H7 (cell line): Measurements from ENCODE around the gene TRPV6. TPM values are rescaled to one million over a fixed set of nuclear protein-coding genes. Genes with fewer than 3 reads are reported as not detected.

Source experiments
- DNase-seq: peaks from one replicate; pipeline ENCODE4 v3.0.0; 2012
- H3K27me3 ChIP-seq: 2 replicates; pipeline ENCODE4 v1.6.0; 2011; ENCODE audit warnings: mild to moderate bottlenecking, low read length; ENCODE audit not compliant: control insufficient read depth, insufficient read depth
- H3K36me3 ChIP-seq: replicated peaks from 2 replicates; pipeline ENCODE4 v1.5.1; 2011; ENCODE audit warnings: low read length; ENCODE audit not compliant: control insufficient read depth, insufficient read depth
- H3K4me3 ChIP-seq: 2 replicates; pipeline ENCODE4 v1.5.1; 2011; ENCODE audit warnings: low read depth, mild to moderate bottlenecking, control low read depth, low read length, moderate library complexity; ENCODE audit not compliant: insufficient read depth
- total RNA-seq: library from RNA; depleted of rRNA; stranded (reverse); fragments of >200 nt; shearing (Covaris generic); gene quantifications from 2 replicates; pipeline ENCODE4 v1.2.3, GENCODE V29; 2014

The TRPV6 gene
- total RNA-seq, 1 experiment from 2014 or later, result 0.17 TPM

DNA sequence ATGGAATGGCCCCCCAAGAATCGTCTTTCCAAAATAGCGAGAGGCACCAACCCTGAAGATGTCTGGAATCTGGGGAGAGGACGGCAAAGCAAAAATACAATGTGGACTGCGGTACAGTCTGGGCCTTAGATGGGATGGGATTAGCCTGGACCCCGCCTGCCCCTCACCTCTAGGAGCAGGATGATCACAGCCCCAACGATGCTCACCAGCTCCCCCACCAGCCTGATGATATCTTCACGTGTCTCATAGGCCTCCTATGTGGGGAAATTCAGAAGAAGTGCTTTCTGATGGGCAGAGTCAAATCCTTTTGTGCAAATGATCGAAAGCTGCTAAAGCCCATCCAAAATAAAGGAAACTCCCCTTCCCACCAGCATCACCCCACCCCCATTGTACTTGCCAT, 29.8 kb upstream of the TRPV6 start:
- Histone ChIP-seq H3K36me3 (no peaks in the 10 kb centered on the region), H3K4me3 (no peak overlapping the region), H3K27me3 (no peaks in the 10 kb centered on the region)
- DNase-seq, result no peak

DNA sequence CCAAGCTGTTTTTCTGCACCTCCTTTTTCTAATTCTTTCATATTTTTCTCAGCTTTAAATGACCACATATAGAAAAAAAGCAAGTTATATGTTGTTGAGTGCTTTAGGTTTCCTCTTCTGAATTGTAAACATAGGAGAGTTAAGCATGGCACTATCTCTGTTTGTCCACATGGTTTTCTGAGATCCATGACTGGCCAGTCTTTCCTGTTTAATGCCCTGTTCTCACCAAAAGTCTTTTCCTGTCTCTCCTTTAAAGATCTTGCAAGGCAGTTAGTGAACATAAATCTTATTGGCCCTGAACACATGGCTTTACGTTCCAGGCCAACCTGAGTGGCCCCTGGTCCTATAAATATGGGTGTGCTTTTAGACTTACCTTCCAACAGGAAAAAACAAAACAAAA, 28.6 kb upstream of the TRPV6 start:
- DNase-seq, result no peak
- no peaks in the 10 kb centered on the region for H3K27me3 ChIP-seq
- no peak overlapping the region for H3K4me3 ChIP-seq
- no peaks in the 10 kb centered on the region for H3K36me3 ChIP-seq

DNA sequence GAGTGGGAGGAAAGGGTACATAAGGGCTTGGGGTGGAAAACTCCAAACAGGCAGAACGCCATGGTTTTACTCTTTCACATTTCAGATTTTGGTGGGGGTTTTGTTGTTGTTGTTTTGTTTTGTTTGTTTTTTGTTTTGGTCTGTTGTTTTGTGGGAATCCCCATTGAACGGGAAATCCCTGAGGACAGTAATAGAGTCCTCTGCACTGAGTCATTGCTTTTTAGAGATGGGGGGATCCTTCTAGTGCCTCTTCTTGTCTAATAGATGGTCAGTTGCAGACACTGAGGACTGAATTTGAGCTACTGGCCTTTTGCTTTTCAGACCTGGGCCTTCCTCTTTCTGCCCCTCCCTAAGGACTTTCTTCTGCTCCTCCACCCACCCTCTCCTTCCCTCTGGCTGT, 28.0 kb upstream of the TRPV6 start:
- DNase-seq, result no peak
- Histone ChIP-seq H3K4me3 (no peak overlapping the region), H3K27me3 (no peaks in the 10 kb centered on the region), H3K36me3 (no peaks in the 10 kb centered on the region)

GRCh38 chr7:142913051-142913450, 27.5 kb upstream of the TRPV6 start:
- Histone ChIP-seq H3K4me3 (no peak overlapping the region), H3K27me3 (no peaks in the 10 kb centered on the region), H3K36me3 (no peaks in the 10 kb centered on the region)
- no peak for DNase-seq

GRCh38 chr7:142910481-142910880, 24.9 kb upstream of the TRPV6 start:
- no peaks in the 10 kb centered on the region for H3K36me3 ChIP-seq
- no peaks in the 10 kb centered on the region for H3K27me3 ChIP-seq
- no peak overlapping the region for H3K4me3 ChIP-seq
- DNase-seq, result no peak

- H3K27me3 ChIP-seq, result no peaks in the 10 kb centered on the region
- H3K36me3 ChIP-seq, result no peaks in the 10 kb centered on the region
- no peak for DNase-seq
- H3K4me3 ChIP-seq, result no peak overlapping the region
These were observed 24.5 kb upstream of the TRPV6 start for GRCh38 chr7:142910031-142910433.

DNA sequence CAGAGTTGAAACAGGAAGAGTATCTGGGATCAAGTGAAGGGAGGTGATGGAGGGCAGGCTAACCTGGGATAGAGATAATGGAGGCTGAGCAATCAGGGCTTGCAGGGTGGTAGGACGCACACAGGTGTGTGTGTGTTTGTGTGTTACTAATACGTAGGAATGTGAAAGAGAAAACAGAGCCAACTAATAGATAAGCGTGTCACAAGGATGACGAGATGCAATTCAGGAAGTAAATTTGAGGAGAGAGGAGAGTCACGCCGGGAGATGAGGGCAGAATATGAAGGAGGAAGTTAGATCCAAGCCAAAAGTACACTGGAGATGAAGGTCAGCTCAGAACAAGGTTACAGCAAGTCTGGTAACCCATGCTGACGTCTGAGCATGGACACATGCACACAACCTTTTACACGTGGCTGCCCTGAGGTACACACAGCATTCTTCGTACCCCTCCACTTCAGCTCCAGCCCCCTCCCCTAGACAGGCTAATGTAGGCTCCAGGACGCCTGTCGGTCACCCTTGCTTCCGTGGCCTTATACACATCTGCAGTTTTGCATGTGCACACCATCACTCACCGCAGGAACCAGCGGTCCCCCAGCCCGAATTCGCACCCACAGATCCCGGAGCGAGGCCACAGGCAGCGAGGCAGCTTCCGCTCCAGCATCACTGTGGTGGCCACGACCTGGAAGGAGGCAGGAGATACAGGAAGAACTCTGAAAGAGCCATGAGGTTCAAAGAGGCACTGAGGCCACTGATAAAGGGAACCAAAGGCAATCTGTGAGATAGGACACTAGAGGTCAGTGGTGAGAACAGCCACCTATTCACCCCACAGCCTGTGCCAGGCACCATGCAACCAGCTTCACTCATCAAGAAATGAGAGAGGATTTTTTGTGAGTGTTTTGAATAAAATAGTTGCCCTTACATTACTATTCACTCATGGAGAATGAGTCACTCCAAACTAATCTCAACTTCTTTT, 23.7 kb upstream of the TRPV6 start:
- no peaks in the 10 kb centered on the region for H3K36me3 ChIP-seq
- H3K4me3 ChIP-seq, result no peak overlapping the region
- no peaks in the 10 kb centered on the region for H3K27me3 ChIP-seq
- peak; percentile 70 for DNase-seq

- Histone ChIP-seq H3K36me3 (no peaks in the 10 kb centered on the region), H3K27me3 (no peaks in the 10 kb centered on the region), H3K4me3 (no peak overlapping the region)
- no peak for DNase-seq
These were observed 22.7 kb upstream of the TRPV6 start for GRCh38 chr7:142908290-142908689.

GRCh38 chr7:142906643-142907042, 21.1 kb upstream of the TRPV6 start:
- no peaks in the 10 kb centered on the region for H3K36me3 ChIP-seq
- H3K4me3 ChIP-seq, result no peak overlapping the region
- DNase-seq, result no peak
- no peaks in the 10 kb centered on the region for H3K27me3 ChIP-seq

- no peak for DNase-seq
- H3K4me3 ChIP-seq, result no peak overlapping the region
- no peaks in the 10 kb centered on the region for H3K36me3 ChIP-seq
- no peaks in the 10 kb centered on the region for H3K27me3 ChIP-seq
These were observed 20.2 kb upstream of the TRPV6 start for GRCh38 chr7:142905759-142906158.

DNA sequence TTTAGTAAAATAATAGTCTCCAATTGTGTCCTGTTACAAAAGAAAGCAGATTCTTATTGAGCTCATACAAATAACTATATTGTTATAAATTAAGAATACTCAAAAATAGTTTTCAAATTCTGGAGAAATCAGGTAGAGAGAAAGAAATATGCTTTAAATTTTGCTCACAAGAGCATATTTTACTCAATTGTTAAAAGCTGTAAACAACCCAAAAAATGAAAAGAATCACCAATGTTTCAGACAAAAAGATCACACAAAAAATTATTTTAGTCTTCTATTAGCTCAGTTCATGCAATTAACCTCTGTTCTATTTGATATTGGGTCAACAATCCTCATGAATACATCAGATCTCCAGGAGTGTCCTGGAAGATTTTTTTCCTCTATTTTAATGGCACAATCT, 18.6 kb upstream of the TRPV6 start:
- Histone ChIP-seq H3K27me3 (no peaks in the 10 kb centered on the region), H3K4me3 (no peak overlapping the region), H3K36me3 (no peaks in the 10 kb centered on the region)
- no peak for DNase-seq

- H3K36me3 ChIP-seq, result no peaks in the 10 kb centered on the region
- no peaks in the 10 kb centered on the region for H3K27me3 ChIP-seq
- DNase-seq, result peak; percentile 46
- H3K4me3 ChIP-seq, result no peak overlapping the region
These were observed 16.1 kb upstream of the TRPV6 start for GRCh38 chr7:142901426-142902259.

DNA sequence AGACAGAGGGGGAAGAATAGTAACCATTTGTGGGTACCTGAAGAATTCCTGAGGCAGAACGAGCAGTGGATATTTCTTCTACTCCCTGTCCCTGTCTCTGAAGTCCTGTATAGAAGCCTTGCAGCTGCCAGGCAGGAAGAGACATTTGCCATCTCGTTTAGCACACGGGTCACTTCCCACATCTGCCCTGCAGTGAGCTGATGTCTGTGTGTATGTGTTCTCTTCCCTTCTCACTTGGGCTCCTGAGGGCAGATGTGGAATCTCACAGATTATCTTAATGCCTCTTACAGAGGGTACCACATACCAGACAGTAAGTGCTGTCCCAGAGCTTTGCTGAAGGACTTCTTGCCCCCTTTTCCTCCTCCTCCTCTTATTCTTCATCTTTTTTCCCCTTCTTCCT, 14.1 kb upstream of the TRPV6 start:
- Histone ChIP-seq H3K4me3 (no peak overlapping the region), H3K36me3 (no peaks in the 10 kb centered on the region), H3K27me3 (no peaks in the 10 kb centered on the region)
- DNase-seq, result no peak

DNA sequence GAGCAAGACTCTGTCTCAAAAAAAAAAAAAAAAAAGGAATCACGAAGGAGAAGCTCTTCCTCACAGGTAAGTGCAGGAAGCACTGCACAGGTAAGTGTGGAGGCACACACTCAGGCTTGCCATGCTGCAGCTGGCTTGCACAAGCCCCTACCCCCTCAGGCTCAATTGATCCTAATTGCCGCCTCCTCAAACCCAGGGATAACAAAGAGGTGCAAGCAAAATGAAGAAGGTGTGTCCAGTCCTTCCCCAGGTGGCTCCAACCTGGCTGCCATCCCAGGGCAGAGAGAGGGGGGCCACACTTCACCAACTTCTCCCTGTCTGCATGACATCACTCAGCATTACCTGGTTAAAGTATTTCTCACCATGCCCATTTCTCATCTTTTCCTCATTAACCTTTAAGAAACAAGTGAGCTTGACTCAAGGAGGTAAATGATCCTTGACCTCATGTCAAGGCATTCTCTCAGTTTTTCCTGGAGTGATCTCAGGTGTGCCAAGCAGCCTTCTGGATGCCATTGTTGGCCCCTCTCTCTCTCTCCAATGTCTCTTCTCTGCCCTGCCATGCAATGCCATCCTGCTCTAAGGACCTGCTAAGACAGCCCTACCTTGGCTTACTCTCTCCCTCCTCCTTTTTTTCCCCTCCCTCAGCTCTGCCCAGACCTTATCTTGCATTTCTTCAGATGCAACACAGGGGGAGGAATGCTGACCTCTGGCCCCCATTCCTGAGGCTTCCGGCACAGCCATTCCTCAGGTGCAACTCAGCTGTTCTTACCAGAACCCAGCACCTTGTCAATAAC, 13.0 kb upstream of the TRPV6 start:
- Histone ChIP-seq H3K36me3 (no peaks in the 10 kb centered on the region), H3K27me3 (no peaks in the 10 kb centered on the region), H3K4me3 (no peak overlapping the region)
- peak; percentile 40 for DNase-seq
